Trophoblast cell (in vitro differentiated cells and primary cell): Measurements from ENCODE around the gene DDIT3.
"Not testable (repeated sequence)": the region's sequence is repeated elsewhere in the genome, so short reads cannot be mapped to it uniquely, and the experiment has no call there.

ENCODE experiments used
- DNase-seq, 2 donors: peaks; one replicate each; pipeline ENCODE4 v3.0.0-alpha.2; 2016
- H2AFZ ChIP-seq: 2 replicates; pipeline ENCODE4 v1.6.1; 2013; ENCODE audit warnings: low read length, moderate library complexity, mild to moderate bottlenecking; ENCODE audit not compliant: insufficient read depth, poor library complexity
- H2AK5ac ChIP-seq: 2 replicates; pipeline ENCODE4 v1.6.1; 2013; ENCODE audit warnings: mild to moderate bottlenecking, low read length
- H2BK120ac ChIP-seq: 2 replicates; pipeline ENCODE4 v1.6.1; 2013; ENCODE audit warnings: low read length, mild to moderate bottlenecking, moderate library complexity; ENCODE audit not compliant: insufficient read depth, poor library complexity
- H2BK12ac ChIP-seq: 2 replicates; pipeline ENCODE4 v1.6.1; 2013; ENCODE audit warnings: mild to moderate bottlenecking, low read length, moderate library complexity
- H2BK5ac ChIP-seq: 2 replicates; pipeline ENCODE4 v1.6.1; 2013; ENCODE audit warnings: low read length, low read depth, moderate library complexity, mild to moderate bottlenecking; ENCODE audit not compliant: poor library complexity
- H3K14ac ChIP-seq: 2 replicates; pipeline ENCODE4 v1.6.1; 2013; ENCODE audit warnings: mild to moderate bottlenecking, low read length
- H3K18ac ChIP-seq: 2 replicates; pipeline ENCODE4 v1.6.1; 2013; ENCODE audit warnings: mild to moderate bottlenecking, low read length
- H3K23ac ChIP-seq: 2 replicates; pipeline ENCODE4 v1.6.1; 2013; ENCODE audit warnings: low read length
- H3K27ac ChIP-seq: 2 replicates; pipeline ENCODE4 v1.5.1; 2013; ENCODE audit warnings: low read depth, mild to moderate bottlenecking, inconsistent platforms, low read length, moderate library complexity
- H3K27me3 ChIP-seq: 2 replicates; pipeline ENCODE4 v1.6.1; 2013; ENCODE audit warnings: inconsistent platforms, mild to moderate bottlenecking, low read length, moderate library complexity; ENCODE audit not compliant: insufficient read depth
- H3K36me3 ChIP-seq, 2 experiments: 1 replicate in 1 of 2; 2 replicates in 1 of 2; pipeline ENCODE4 v1.6.1; 2013; ENCODE audit warnings: low read length in 2 of 2, mild to moderate bottlenecking in 2 of 2, moderate library complexity in 1 of 2; ENCODE audit not compliant: insufficient read depth in 2 of 2, control insufficient read depth in 1 of 2
- H3K4ac ChIP-seq: 2 replicates; pipeline ENCODE4 v1.6.1; 2013; ENCODE audit warnings: low read depth, mild to moderate bottlenecking, low read length, moderate library complexity
- H3K4me1 ChIP-seq, 2 experiments: 1 replicate in 1 of 2; 2 replicates in 1 of 2; pipeline ENCODE4 v1.6.1; 2013; ENCODE audit warnings: low read length in 2 of 2, mild to moderate bottlenecking in 2 of 2, moderate library complexity in 1 of 2; ENCODE audit not compliant: insufficient read depth in 2 of 2, control insufficient read depth in 1 of 2
- H3K4me2 ChIP-seq: 2 replicates; pipeline ENCODE4 v1.6.1; 2013; ENCODE audit warnings: inconsistent platforms, mild to moderate bottlenecking, low read length, moderate library complexity
- H3K4me3 ChIP-seq: 2 replicates; pipeline ENCODE4 v1.5.1; 2013; ENCODE audit warnings: mild to moderate bottlenecking, low read depth, low read length, inconsistent platforms
- H3K79me1 ChIP-seq: one replicate; pipeline ENCODE4 v1.6.1; 2013; ENCODE audit warnings: low read length
- H3K79me2 ChIP-seq: 2 replicates; pipeline ENCODE4 v1.6.1; 2013; ENCODE audit warnings: low read length, mild to moderate bottlenecking; ENCODE audit not compliant: control insufficient read depth, insufficient read depth, poor library complexity
- H3K9ac ChIP-seq: 2 replicates; pipeline ENCODE4 v1.6.1; 2013; ENCODE audit warnings: mild to moderate bottlenecking, low read length
- H3K9me3 ChIP-seq: 2 replicates; pipeline ENCODE4 v1.6.1; 2013; ENCODE audit warnings: low read depth, mild to moderate bottlenecking, control low read depth, inconsistent platforms, low read length; ENCODE audit not compliant: insufficient read depth
- H4K12ac ChIP-seq: 2 replicates; pipeline ENCODE4 v1.6.1; 2013; ENCODE audit warnings: low read depth, mild to moderate bottlenecking, low read length, moderate library complexity
- H4K8ac ChIP-seq: 2 replicates; pipeline ENCODE4 v1.6.1; 2013; ENCODE audit warnings: low read depth, mild to moderate bottlenecking, low read length, moderate library complexity
- H4K91ac ChIP-seq: one replicate; pipeline ENCODE4 v1.6.1; 2013; ENCODE audit warnings: low read depth, mild to moderate bottlenecking, low read length, moderate library complexity
- WGBS: extraction: QIAGEN DNeasy Blood & Tissue Kit; methylation state at CpG from one replicate; pipeline ENCODE4 v1.1.7; 2013; ENCODE audit warnings: missing lambda C conversion rate; ENCODE audit not compliant: insufficient read length, insufficient coverage; ENCODE audit errors: extremely low coverage; 5-methylcytosine and 5-hydroxymethylcytosine counted together

The DDIT3 gene

GRCh38 chr12:57507796-57508195 lies 12.5 kb downstream of the DDIT3 start:
- not testable (repeated sequence) for H4K8ac ChIP-seq, H3K27me3 ChIP-seq, H3K9ac ChIP-seq, H3K4me2 ChIP-seq, H3K27ac ChIP-seq, H3K18ac ChIP-seq, H3K79me2 ChIP-seq, H3K4ac ChIP-seq, H2BK120ac ChIP-seq, DNase-seq, H4K12ac ChIP-seq, H3K9me3 ChIP-seq, H3K14ac ChIP-seq, H3K4me1 ChIP-seq, H4K91ac ChIP-seq, H2BK12ac ChIP-seq, H2AFZ ChIP-seq, H2AK5ac ChIP-seq, H3K79me1 ChIP-seq, H2BK5ac ChIP-seq, H3K23ac ChIP-seq, H3K4me3 ChIP-seq
- WGBS, result no CpG with 5 or more reads among the region's 28 CpGs
- H3K36me3 ChIP-seq, result peaks cover 58 to 60% of the 10 kb centered on the region in 2 experiments

DNA sequence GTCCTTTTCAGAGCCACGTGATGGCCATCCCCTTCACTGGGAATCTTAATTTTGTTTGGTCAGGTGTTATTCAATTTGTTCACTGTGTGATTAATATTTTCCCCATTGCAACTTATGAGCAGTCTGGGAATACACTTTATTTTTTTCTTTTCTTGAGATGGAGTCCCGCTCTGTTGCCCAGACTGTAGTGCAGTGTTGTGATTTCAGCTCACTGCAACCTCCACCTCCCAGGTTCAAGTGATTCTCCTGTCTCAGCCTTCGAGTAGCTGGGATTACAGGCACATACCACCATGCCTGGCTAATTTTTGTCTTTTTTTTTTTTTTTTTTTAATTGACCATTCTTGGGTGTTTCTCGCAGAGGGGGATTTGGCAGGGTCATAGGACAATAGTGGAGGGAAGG lies 13.8 kb downstream of the DDIT3 start:
- H2AFZ ChIP-seq, H3K4me1 ChIP-seq, H4K8ac ChIP-seq, H3K4ac ChIP-seq, H3K27ac ChIP-seq, H3K79me1 ChIP-seq, H4K12ac ChIP-seq, H3K4me3 ChIP-seq, H3K4me2 ChIP-seq, H3K23ac ChIP-seq, H4K91ac ChIP-seq, H2BK5ac ChIP-seq, H3K9ac ChIP-seq, H2BK120ac ChIP-seq, H3K9me3 ChIP-seq, H3K18ac ChIP-seq, H3K27me3 ChIP-seq, DNase-seq, H3K79me2 ChIP-seq, H2AK5ac ChIP-seq, H2BK12ac ChIP-seq, H3K14ac ChIP-seq: not testable (repeated sequence)
- WGBS, result no CpG with 5 or more reads among the region's 4 CpGs
- peaks cover 60 to 61% of the 10 kb centered on the region in 2 experiments for H3K36me3 ChIP-seq

GRCh38 chr12:57502311-57502969 lies 17.9 kb downstream of the DDIT3 start:
- H3K27ac ChIP-seq, H3K14ac ChIP-seq, H2BK120ac ChIP-seq, H3K79me2 ChIP-seq, H3K27me3 ChIP-seq, H4K8ac ChIP-seq, H3K4me2 ChIP-seq, H3K18ac ChIP-seq, H3K4me1 ChIP-seq, H2AFZ ChIP-seq, H2AK5ac ChIP-seq, H3K23ac ChIP-seq, H4K91ac ChIP-seq, H4K12ac ChIP-seq, DNase-seq, H2BK5ac ChIP-seq, H2BK12ac ChIP-seq, H3K4ac ChIP-seq, H3K4me3 ChIP-seq, H3K9ac ChIP-seq, H3K9me3 ChIP-seq, H3K79me1 ChIP-seq: not testable (repeated sequence)
- peaks cover 58 to 70% of the 10 kb centered on the region in 2 experiments for H3K36me3 ChIP-seq
- no CpG with 5 or more reads among the region's 22 CpGs for WGBS

GRCh38 chr12:57500213-57500612 lies 20.1 kb downstream of the DDIT3 start:
- no peak overlapping the region for H2BK5ac ChIP-seq
- H3K23ac ChIP-seq, result no peak overlapping the region
- no peak overlapping the region for H3K4me2 ChIP-seq
- no peaks in the 10 kb centered on the region for H3K9me3 ChIP-seq
- H3K36me3 ChIP-seq, result peaks cover 58 to 72% of the 10 kb centered on the region in 2 experiments
- no peak overlapping the region for H4K12ac ChIP-seq
- no peaks in the 10 kb centered on the region for H3K27me3 ChIP-seq
- no peak for DNase-seq
- no CpG with 5 or more reads among the region's 11 CpGs for WGBS
- H3K4me3 ChIP-seq, result no peak overlapping the region
- no peak overlapping the region for H4K91ac ChIP-seq
- no peaks in the 10 kb centered on the region for H3K79me1 ChIP-seq
- H2BK12ac ChIP-seq, result no peak overlapping the region
- H2AK5ac ChIP-seq, result no peak overlapping the region
- no peak overlapping the region for H3K18ac ChIP-seq
- H3K4me1 ChIP-seq, result no peaks in the 10 kb centered on the region
- H3K14ac ChIP-seq, result no peak overlapping the region
- no peak overlapping the region for H2AFZ ChIP-seq
- no peak overlapping the region for H4K8ac ChIP-seq
- H3K79me2 ChIP-seq, result no peaks in the 10 kb centered on the region
- H3K4ac ChIP-seq, result no peak overlapping the region
- H3K27ac ChIP-seq, result no peak overlapping the region
- H2BK120ac ChIP-seq, result no peak overlapping the region
- no peak overlapping the region for H3K9ac ChIP-seq
